Sigmoid colon (tissue), 7 donors: Measurements from ENCODE around the gene RRN3. TPM values are rescaled to one million over a fixed set of nuclear protein-coding genes. Genes with fewer than 3 reads are reported as not detected.
"Not testable (repeated sequence)": the region's sequence is repeated elsewhere in the genome, so short reads cannot be mapped to it uniquely, and the experiment has no call there.

Experiments
- DNase-seq: peaks from one replicate; pipeline ENCODE4 v3.0.0-alpha.2; 2019
- H3K27ac ChIP-seq, 4 donors: fragments of 200-600 bp; sonication (generic); one replicate each; pipeline ENCODE4 v1.5.1; 2016 to 2019; ENCODE audit warnings: mild to moderate bottlenecking in 1 of 4
- H3K27me3 ChIP-seq, 3 donors: fragments of 200-600 bp; sonication (generic); one replicate each; pipeline ENCODE4 v1.5.1; 2019; ENCODE audit warnings: mild to moderate bottlenecking in 1 of 3
- H3K36me3 ChIP-seq, 4 donors: fragments of 200-600 bp; sonication (generic); one replicate each; pipeline ENCODE4 v1.5.1; 2016 to 2019
- H3K4me1 ChIP-seq, 4 donors: fragments of 200-600 bp; sonication (generic); one replicate each; pipeline ENCODE4 v1.5.1; 2017 to 2019
- H3K4me3 ChIP-seq, 4 donors: fragments of 200-600 bp; sonication (generic); one replicate each; pipeline ENCODE4 v1.5.1; 2017 to 2019; ENCODE audit warnings: mild to moderate bottlenecking in 2 of 4, moderate library complexity in 1 of 4
- H3K9me3 ChIP-seq, 4 donors: fragments of 200-600 bp in 3 of 4; sonication (generic) in 3 of 4; one replicate each; pipeline versions ENCODE4 v1.5.1 to v1.6.1; 2013 to 2019
- EP300 ChIP-seq, 4 donors: sonication (generic); formaldehyde crosslinking; IDR thresholded peaks; one replicate each; pipeline ENCODE4 v1.6.1; 2017; ENCODE audit warnings: antibody characterized with exemption in 4 of 4
- POLR2A ChIP-seq, 2 donors: fragments of 450-650 bp; IDR thresholded peaks; one replicate each; pipeline ENCODE4 v1.6.1; 2016; ENCODE audit warnings: antibody characterized with exemption in 2 of 2, mild to moderate bottlenecking in 2 of 2, moderate library complexity in 2 of 2
- POLR2AphosphoS5 ChIP-seq, 4 donors: sonication (generic); formaldehyde crosslinking; IDR thresholded peaks; one replicate each; pipeline ENCODE4 v1.6.1; 2017; ENCODE audit warnings: antibody characterized with exemption in 4 of 4
- WGBS, 2 donors: extraction: QIAGEN DNeasy Blood & Tissue Kit; methylation state at CpG; one replicate each; pipeline ENCODE4 v1.1.7; 2013; 5-methylcytosine and 5-hydroxymethylcytosine counted together
- intact Hi-C: fragments of 100-400 bp; cut with DNase I; formaldehyde crosslinking; loops from one replicate; pipeline ENCODE4 v1.15.1; 2023
- polyA plus RNA-seq, 3 donors: library from polyadenylated mRNA; stranded (reverse); fragments of 200-250 nt; gene quantifications; one replicate each; pipeline ENCODE4 v1.2.3, GENCODE V29; 2013
- total RNA-seq, 4 donors: library from RNA; depleted of rRNA; stranded (reverse); fragments of >200 nt; gene quantifications; one replicate each; pipeline ENCODE4 v1.1.0, GENCODE V29; 2016
- TF ChIP-seq, protein P1 (sequence below), 4 experiments: fragments of 450-650 bp in 3 of 4; fragments of 200-600 bp in 1 of 4; IDR thresholded peaks; one replicate each; pipeline ENCODE4 v1.5.1; 2016 to 2019; ENCODE audit warnings: antibody characterized with exemption in 4 of 4, mild to moderate bottlenecking in 3 of 4, moderate library complexity in 2 of 4
- donor health status: healthy with polysubstance abuse.
- donor health status: Bipolar disorder and iron deficiency.
- donor health status: healthy.

The RRN3 gene
- total and polyA plus RNA-seq, 7 donors, result 14.5 to 27.2 (median 21.3) TPM

GRCh38 chr16:15053904-15054303 is 40.2 kb downstream of the RRN3 start:
- H3K9me3 ChIP-seq, result no peaks in the 10 kb centered on the region
- intact Hi-C loops, result no loop called here
- H3K4me3 ChIP-seq, result no peak overlapping the region
- TF ChIP-seq POLR2AphosphoS5 (IDR thresholded peaks at IDR 0.05) (no peak), EP300 (IDR thresholded peaks at IDR 0.05) (no peak), POLR2A (IDR thresholded peaks at IDR 0.05) (no peak)
- TF ChIP-seq, protein P1, sequence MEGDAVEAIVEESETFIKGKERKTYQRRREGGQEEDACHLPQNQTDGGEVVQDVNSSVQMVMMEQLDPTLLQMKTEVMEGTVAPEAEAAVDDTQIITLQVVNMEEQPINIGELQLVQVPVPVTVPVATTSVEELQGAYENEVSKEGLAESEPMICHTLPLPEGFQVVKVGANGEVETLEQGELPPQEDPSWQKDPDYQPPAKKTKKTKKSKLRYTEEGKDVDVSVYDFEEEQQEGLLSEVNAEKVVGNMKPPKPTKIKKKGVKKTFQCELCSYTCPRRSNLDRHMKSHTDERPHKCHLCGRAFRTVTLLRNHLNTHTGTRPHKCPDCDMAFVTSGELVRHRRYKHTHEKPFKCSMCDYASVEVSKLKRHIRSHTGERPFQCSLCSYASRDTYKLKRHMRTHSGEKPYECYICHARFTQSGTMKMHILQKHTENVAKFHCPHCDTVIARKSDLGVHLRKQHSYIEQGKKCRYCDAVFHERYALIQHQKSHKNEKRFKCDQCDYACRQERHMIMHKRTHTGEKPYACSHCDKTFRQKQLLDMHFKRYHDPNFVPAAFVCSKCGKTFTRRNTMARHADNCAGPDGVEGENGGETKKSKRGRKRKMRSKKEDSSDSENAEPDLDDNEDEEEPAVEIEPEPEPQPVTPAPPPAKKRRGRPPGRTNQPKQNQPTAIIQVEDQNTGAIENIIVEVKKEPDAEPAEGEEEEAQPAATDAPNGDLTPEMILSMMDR (IDR thresholded peaks at IDR 0.05), result no peak
- peaks cover 0 to 5% (median 0%) of the 10 kb centered on the region in 4 donors for H3K36me3 ChIP-seq
- no peaks in the 10 kb centered on the region for H3K27me3 ChIP-seq
- DNase-seq, result no peak
- peak overlapping the region in 1 of 4 donors; percentile 89 for H3K27ac ChIP-seq
- 89 to 90% methylated on average over 10 of the region's 10 CpGs for WGBS, 2 donors
- H3K4me1 ChIP-seq, result peaks cover 0 to 26% (median 14%) of the 10 kb centered on the region in 4 donors

GRCh38 chr16:15052747-15053476 is 41.2 kb downstream of the RRN3 start:
- H3K4me3 ChIP-seq, result no peak overlapping the region
- intact Hi-C loops, result no loop called here

DNA sequence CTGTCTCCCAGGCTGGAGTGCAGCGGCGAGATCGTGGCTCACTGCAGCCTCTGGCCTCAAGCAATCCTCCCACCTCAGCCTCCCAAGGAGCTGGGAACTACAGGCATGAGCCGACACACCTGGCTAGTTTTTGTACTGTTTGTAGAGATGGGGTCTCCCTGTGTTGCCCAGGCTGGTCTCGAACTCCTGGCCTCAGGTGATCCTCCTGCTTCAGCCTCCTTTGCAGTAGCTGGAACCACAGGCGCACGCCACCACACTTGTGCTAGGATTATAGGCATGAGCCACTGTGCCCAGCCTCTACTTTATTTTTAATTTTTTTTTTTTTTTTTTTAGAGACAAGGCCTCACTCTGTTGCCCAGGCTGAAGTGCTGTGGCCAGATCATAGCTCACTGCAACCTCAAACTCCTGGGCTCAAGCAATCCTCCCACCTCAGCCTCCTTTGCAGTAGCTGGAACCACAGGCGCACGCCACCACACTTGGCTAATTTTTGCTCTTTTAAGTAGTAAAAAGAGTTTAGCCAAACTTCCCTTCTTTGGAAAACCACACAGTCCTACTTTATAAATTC is 42.6 kb downstream of the RRN3 start:
- DNase-seq, result no peak
- WGBS, 2 donors, result 94 to 96% methylated on average over 9 of the region's 9 CpGs
- Histone ChIP-seq H3K36me3 (peaks cover 0 to 11% (median 6%) of the 10 kb centered on the region in 4 donors), H3K4me1 (peaks cover 0 to 25% (median 14%) of the 10 kb centered on the region in 4 donors), H3K27me3 (no peaks in the 10 kb centered on the region), H3K27ac (no peak overlapping the region), H3K9me3 (no peaks in the 10 kb centered on the region), H3K4me3 (no peak overlapping the region)
- no peak for TF ChIP-seq EP300 (IDR thresholded peaks at IDR 0.05)
- TF ChIP-seq, protein P1 (IDR thresholded peaks at IDR 0.05), result no peak
- no peak for TF ChIP-seq POLR2AphosphoS5 (IDR thresholded peaks at IDR 0.05)
- no peak for TF ChIP-seq POLR2A (IDR thresholded peaks at IDR 0.05)
- intact Hi-C loops, result no loop called here

More at GRCh38 chr16:15052747-15053476, 41.2 kb downstream of the RRN3 start:
- H3K36me3 ChIP-seq, result no peaks in the 10 kb centered on the region
- peak overlapping the region in 1 of 4 donors; percentile 0 for H3K27ac ChIP-seq
- no peak for DNase-seq
- no peak for TF ChIP-seq EP300 (IDR thresholded peaks at IDR 0.05)
- TF ChIP-seq POLR2A (IDR thresholded peaks at IDR 0.05), result no peak
- TF ChIP-seq, protein P1 (IDR thresholded peaks at IDR 0.05), result no peak
- TF ChIP-seq POLR2AphosphoS5 (IDR thresholded peaks at IDR 0.05), result no peak
- WGBS, 2 donors, result 84 to 85% methylated on average over 10 of the region's 10 CpGs
- no peaks in the 10 kb centered on the region for H3K27me3 ChIP-seq
- H3K4me1 ChIP-seq, result peaks cover 0 to 26% (median 14%) of the 10 kb centered on the region in 4 donors
- no peaks in the 10 kb centered on the region for H3K9me3 ChIP-seq

- Histone ChIP-seq H3K36me3 (peaks cover 0 to 20% (median 9%) of the 10 kb centered on the region in 4 donors), H3K4me1 (peaks cover 0 to 21% (median 12%) of the 10 kb centered on the region in 4 donors)
- intact Hi-C loops, H3K27me3 ChIP-seq, H3K9me3 ChIP-seq, DNase-seq, H3K4me3 ChIP-seq, H3K27ac ChIP-seq: not testable (repeated sequence)
- 90 to 98% methylated on average over 1 of the region's 1 CpG for WGBS, 2 donors
Measured at GRCh38 chr16:15050440-15050839, 43.6 kb downstream of the RRN3 start.

DNA sequence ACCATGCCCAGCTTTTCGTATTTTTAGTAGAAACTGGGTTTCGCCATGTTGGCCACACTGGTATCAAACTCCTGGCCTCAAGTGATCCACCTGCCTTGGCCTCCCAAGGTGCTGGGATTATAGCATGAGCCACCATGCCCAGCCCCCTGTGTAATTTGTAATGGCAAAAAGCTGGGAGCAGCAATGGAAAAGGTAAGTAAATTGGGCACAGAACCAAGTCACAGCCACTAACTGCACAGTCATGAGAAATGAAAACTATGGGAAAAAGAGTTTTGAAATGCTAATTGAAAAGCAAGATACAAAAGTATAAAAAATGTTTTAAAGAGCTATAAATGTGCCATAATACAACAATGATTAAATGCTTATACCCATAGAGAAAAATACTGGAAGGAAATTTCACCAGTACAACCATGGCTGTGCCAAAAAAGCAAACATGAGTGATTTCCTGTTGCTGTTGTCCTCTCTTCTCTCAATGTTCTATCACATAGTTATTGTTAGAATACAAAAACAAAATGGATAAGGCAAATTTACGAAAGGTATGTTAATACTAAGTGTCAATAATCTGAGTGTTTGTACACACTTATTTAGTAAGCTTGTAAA is 44.4 kb downstream of the RRN3 start:
- intact Hi-C loops, result no loop called here
- Histone ChIP-seq H3K4me3 (no peak overlapping the region), H3K27ac (no peak overlapping the region), H3K36me3 (peaks cover 0 to 23% (median 9%) of the 10 kb centered on the region in 4 donors), H3K27me3 (no peaks in the 10 kb centered on the region), H3K9me3 (no peaks in the 10 kb centered on the region), H3K4me1 (peaks cover 0 to 13% (median 7%) of the 10 kb centered on the region in 4 donors)
- TF ChIP-seq POLR2AphosphoS5 (IDR thresholded peaks at IDR 0.05) (no peak), POLR2A (IDR thresholded peaks at IDR 0.05) (no peak), EP300 (IDR thresholded peaks at IDR 0.05) (no peak)
- TF ChIP-seq, protein P1 (IDR thresholded peaks at IDR 0.05), result no peak
- 92 to 96% methylated on average over 3 of the region's 3 CpGs for WGBS, 2 donors
- no peak for DNase-seq
